ENCODE measurements around the gene TAF4.

Gene TAF4

GRCh38 chr20:62044631-62045030 lies 21.1 kb downstream of the TAF4 start:
- DNase-seq (ENCODE audit: low read depth), result no peak

GRCh38 chr20:62043131-62043914 lies 22.4 kb downstream of the TAF4 start:
- no peak for DNase-seq (ENCODE audit: low read depth)

- no peak for DNase-seq (ENCODE audit: low read depth)
Measured at GRCh38 chr20:62042025-62042820, 23.5 kb downstream of the TAF4 start.

- DNase-seq (ENCODE audit: low read depth), result no peak
Measured at GRCh38 chr20:62040933-62041332, 24.7 kb downstream of the TAF4 start.

- no peak for DNase-seq (ENCODE audit: low read depth)
Measured at GRCh38 chr20:62040381-62040922, 25.2 kb downstream of the TAF4 start.

- no peak for DNase-seq (ENCODE audit: low read depth)
Measured at GRCh38 chr20:62039738-62040137, 25.9 kb downstream of the TAF4 start.

- no peak for DNase-seq (ENCODE audit: low read depth)
Measured at GRCh38 chr20:62032609-62033368, 32.9 kb downstream of the TAF4 start.

GRCh38 chr20:62031462-62032092 lies 34.1 kb downstream of the TAF4 start:
- DNase-seq (ENCODE audit: low read depth), result no peak

- peak; percentile 17 for DNase-seq (ENCODE audit: low read depth)
Measured at GRCh38 chr20:62030834-62031434, 34.7 kb downstream of the TAF4 start.

GRCh38 chr20:62030357-62030756 lies 35.3 kb downstream of the TAF4 start:
- no peak for DNase-seq (ENCODE audit: low read depth)

- DNase-seq (ENCODE audit: low read depth), result no peak
Measured at GRCh38 chr20:62029949-62030348, 35.7 kb downstream of the TAF4 start.

GRCh38 chr20:62029296-62029695 lies 36.4 kb downstream of the TAF4 start:
- no peak for DNase-seq (ENCODE audit: low read depth)

- no peak for DNase-seq (ENCODE audit: low read depth)
Measured at GRCh38 chr20:62028384-62028783, 37.3 kb downstream of the TAF4 start.

- no peak for DNase-seq (ENCODE audit: low read depth)
Measured at GRCh38 chr20:62027698-62028321, 37.9 kb downstream of the TAF4 start.

GRCh38 chr20:62027116-62027515 lies 38.6 kb downstream of the TAF4 start:
- no peak for DNase-seq (ENCODE audit: low read depth)

GRCh38 chr20:62026564-62026856 lies 39.2 kb downstream of the TAF4 start:
- no peak for DNase-seq (ENCODE audit: low read depth)

GRCh38 chr20:62025832-62026563 lies 39.7 kb downstream of the TAF4 start:
- DNase-seq (ENCODE audit: low read depth), result no peak

- DNase-seq (ENCODE audit: low read depth), result no peak
Measured at GRCh38 chr20:62025394-62025793, 40.3 kb downstream of the TAF4 start.

- no peak for DNase-seq (ENCODE audit: low read depth)
Measured at GRCh38 chr20:62023935-62024334, 41.7 kb downstream of the TAF4 start.

- DNase-seq (ENCODE audit: low read depth), result no peak
Measured at GRCh38 chr20:62022575-62023139, 43.0 kb downstream of the TAF4 start.
